Measurements from ENCODE around the gene CENPO. TPM values are rescaled to one million over a fixed set of nuclear protein-coding genes. Genes with fewer than 3 reads are reported as not detected.

Gene CENPO
- total and polyA plus RNA-seq, 5 experiments from 2014 or later = 1.2 to 7.1 (median 4.1) TPM

- H3K27ac Mint-ChIP-seq = peak overlapping the region in 4 of 10 donors; percentile 9 to 77 (median 21)
- no peaks in the 10 kb centered on the region for H3K27me3 Mint-ChIP-seq
- H3K9me3 Mint-ChIP-seq = no peaks in the 10 kb centered on the region
- H3K4me3 Mint-ChIP-seq = peak overlapping the region in 1 of 10 donors; percentile 6
- peaks cover 0 to 8% (median 0%) of the 10 kb centered on the region in 3 donors for H3K36me3 Mint-ChIP-seq
- ATAC-seq = peak; percentile 97 to 98
- POLR2A ChIA-PET = interaction anchor here (0.9 kb wide), 1 partner anchor 417 kb away, joined by 3 read pairs; no protein-coding TSS in a partner anchor
- H3K4me1 Mint-ChIP-seq = peaks cover 0 to 13% (median 4%) of the 10 kb centered on the region in 4 donors
- peak; percentile 40 to 86 (median 65) for DNase-seq
Measured at GRCh38 chr2:24827321-24828237, 34.4 kb downstream of the CENPO start.

GRCh38 chr2:24828238-24828996 is 35.2 kb downstream of the CENPO start:
- Mint-ChIP-seq H3K27me3 (no peaks in the 10 kb centered on the region), H3K4me3 (no peak overlapping the region), H3K4me1 (peaks cover 0 to 13% (median 4%) of the 10 kb centered on the region in 4 donors), H3K36me3 (peaks cover 0 to 5% (median 0%) of the 10 kb centered on the region in 3 donors), H3K9me3 (no peaks in the 10 kb centered on the region), H3K27ac (peak overlapping the region in 1 of 10 donors; percentile 38)
- ATAC-seq (no peak), DNase-seq (no peak)
- POLR2A ChIA-PET = no interaction called here

GRCh38 chr2:24830351-24830750 is 37.1 kb downstream of the CENPO start:
- POLR2A ChIA-PET = no interaction called here
- no peak overlapping the region for H3K27ac Mint-ChIP-seq
- no peak for DNase-seq
- H3K9me3 Mint-ChIP-seq = no peaks in the 10 kb centered on the region
- no peak overlapping the region for H3K4me3 Mint-ChIP-seq
- no peak for ATAC-seq
- peaks cover 0 to 12% (median 5%) of the 10 kb centered on the region in 3 donors for H3K36me3 Mint-ChIP-seq
- peaks cover 0 to 13% (median 4%) of the 10 kb centered on the region in 4 donors for H3K4me1 Mint-ChIP-seq
- H3K27me3 Mint-ChIP-seq = no peaks in the 10 kb centered on the region

GRCh38 chr2:24830786-24831185 is 37.6 kb downstream of the CENPO start:
- Mint-ChIP-seq H3K4me1 (peaks cover 0 to 13% (median 4%) of the 10 kb centered on the region in 4 donors), H3K9me3 (no peaks in the 10 kb centered on the region), H3K36me3 (peaks cover 0 to 16% (median 6%) of the 10 kb centered on the region in 3 donors), H3K4me3 (no peak overlapping the region), H3K27me3 (no peaks in the 10 kb centered on the region), H3K27ac (no peak overlapping the region)
- POLR2A ChIA-PET = no interaction called here
- DNase-seq = no peak
- ATAC-seq = no peak

- DNase-seq = no peak
- Mint-ChIP-seq H3K27ac (peak overlapping the region in 1 of 10 donors; percentile 20), H3K4me3 (no peak overlapping the region), H3K4me1 (peaks cover 0 to 9% (median 4%) of the 10 kb centered on the region in 4 donors), H3K27me3 (no peaks in the 10 kb centered on the region), H3K36me3 (peaks cover 0 to 23% (median 7%) of the 10 kb centered on the region in 3 donors), H3K9me3 (no peaks in the 10 kb centered on the region)
- POLR2A ChIA-PET = no interaction called here
- ATAC-seq = no peak
Measured at GRCh38 chr2:24831221-24832072, 38.2 kb downstream of the CENPO start.

- H3K27ac Mint-ChIP-seq = peak overlapping the region in 1 of 10 donors; percentile 47
- H3K4me1 Mint-ChIP-seq = peaks cover 0 to 7% (median 4%) of the 10 kb centered on the region in 4 donors
- ATAC-seq (no peak), DNase-seq (no peak)
- POLR2A ChIA-PET = no interaction called here
- H3K27me3 Mint-ChIP-seq = no peaks in the 10 kb centered on the region
- peaks cover 0 to 29% (median 7%) of the 10 kb centered on the region in 3 donors for H3K36me3 Mint-ChIP-seq
- no peak overlapping the region for H3K4me3 Mint-ChIP-seq
- no peaks in the 10 kb centered on the region for H3K9me3 Mint-ChIP-seq
Measured at GRCh38 chr2:24832073-24832461, 38.8 kb downstream of the CENPO start.

- Mint-ChIP-seq H3K4me3 (no peak overlapping the region), H3K27ac (peak overlapping the region in 4 of 10 donors; percentile 8 to 84 (median 44)), H3K9me3 (no peaks in the 10 kb centered on the region), H3K36me3 (peaks cover 0 to 31% (median 7%) of the 10 kb centered on the region in 3 donors), H3K27me3 (no peaks in the 10 kb centered on the region), H3K4me1 (peaks cover 0 to 5% (median 2%) of the 10 kb centered on the region in 4 donors)
- DNase-seq = no peak
- POLR2A ChIA-PET = no interaction called here
- ATAC-seq = no peak
Measured at GRCh38 chr2:24832521-24832920, 39.3 kb downstream of the CENPO start.

GRCh38 chr2:24832931-24833701 is 39.9 kb downstream of the CENPO start:
- POLR2A ChIA-PET = no interaction called here
- H3K27ac Mint-ChIP-seq = peak overlapping the region in 4 of 10 donors; percentile 8 to 84 (median 66)
- DNase-seq (no peak), ATAC-seq (no peak)
- no peaks in the 10 kb centered on the region for H3K9me3 Mint-ChIP-seq
- H3K27me3 Mint-ChIP-seq = no peaks in the 10 kb centered on the region
- no peaks in the 10 kb centered on the region for H3K4me1 Mint-ChIP-seq
- H3K36me3 Mint-ChIP-seq = peaks cover 0 to 34% (median 7%) of the 10 kb centered on the region in 3 donors
- no peak overlapping the region for H3K4me3 Mint-ChIP-seq

GRCh38 chr2:24833821-24834732 is 40.9 kb downstream of the CENPO start:
- Mint-ChIP-seq H3K36me3 (peaks cover 0 to 34% (median 7%) of the 10 kb centered on the region in 3 donors), H3K27me3 (no peaks in the 10 kb centered on the region), H3K4me3 (no peak overlapping the region), H3K9me3 (no peaks in the 10 kb centered on the region), H3K4me1 (no peaks in the 10 kb centered on the region), H3K27ac (peak overlapping the region in 2 of 10 donors; percentile 25 to 34)
- POLR2A ChIA-PET = no interaction called here
- ATAC-seq (no peak), DNase-seq (no peak)

GRCh38 chr2:24834733-24835395 is 41.6 kb downstream of the CENPO start:
- H3K9me3 Mint-ChIP-seq = no peaks in the 10 kb centered on the region
- H3K36me3 Mint-ChIP-seq = peaks cover 0 to 34% (median 7%) of the 10 kb centered on the region in 3 donors
- ATAC-seq (no peak), DNase-seq (no peak)
- H3K27ac Mint-ChIP-seq = peak overlapping the region in 1 of 10 donors; percentile 34
- no peak overlapping the region for H3K4me3 Mint-ChIP-seq
- POLR2A ChIA-PET = no interaction called here
- H3K4me1 Mint-ChIP-seq = no peaks in the 10 kb centered on the region
- H3K27me3 Mint-ChIP-seq = no peaks in the 10 kb centered on the region
